ENCODE measurements around the gene SLC9A5.

Gene SLC9A5

DNA sequence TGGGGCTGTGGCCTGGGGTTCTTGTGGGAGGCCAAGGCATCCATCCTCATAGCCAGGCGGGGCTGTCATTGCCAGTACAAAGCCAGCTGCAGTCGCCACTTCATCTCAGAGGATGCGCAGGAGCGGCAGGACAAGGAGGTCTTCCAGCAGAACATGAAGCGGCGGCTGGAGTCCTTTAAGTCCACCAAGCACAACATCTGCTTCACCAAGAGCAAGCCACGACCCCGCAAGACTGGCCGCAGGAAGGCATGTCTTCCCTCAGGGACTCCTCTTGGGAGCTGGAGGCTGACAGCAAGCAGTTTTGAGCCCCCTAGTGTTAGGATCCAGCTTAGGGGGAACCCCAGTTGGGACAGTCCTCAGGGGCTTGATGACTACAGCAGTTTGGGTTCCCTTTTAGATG, 15.5 kb downstream of the SLC9A5 start:
- TF ChIP-seq, protein P1, sequence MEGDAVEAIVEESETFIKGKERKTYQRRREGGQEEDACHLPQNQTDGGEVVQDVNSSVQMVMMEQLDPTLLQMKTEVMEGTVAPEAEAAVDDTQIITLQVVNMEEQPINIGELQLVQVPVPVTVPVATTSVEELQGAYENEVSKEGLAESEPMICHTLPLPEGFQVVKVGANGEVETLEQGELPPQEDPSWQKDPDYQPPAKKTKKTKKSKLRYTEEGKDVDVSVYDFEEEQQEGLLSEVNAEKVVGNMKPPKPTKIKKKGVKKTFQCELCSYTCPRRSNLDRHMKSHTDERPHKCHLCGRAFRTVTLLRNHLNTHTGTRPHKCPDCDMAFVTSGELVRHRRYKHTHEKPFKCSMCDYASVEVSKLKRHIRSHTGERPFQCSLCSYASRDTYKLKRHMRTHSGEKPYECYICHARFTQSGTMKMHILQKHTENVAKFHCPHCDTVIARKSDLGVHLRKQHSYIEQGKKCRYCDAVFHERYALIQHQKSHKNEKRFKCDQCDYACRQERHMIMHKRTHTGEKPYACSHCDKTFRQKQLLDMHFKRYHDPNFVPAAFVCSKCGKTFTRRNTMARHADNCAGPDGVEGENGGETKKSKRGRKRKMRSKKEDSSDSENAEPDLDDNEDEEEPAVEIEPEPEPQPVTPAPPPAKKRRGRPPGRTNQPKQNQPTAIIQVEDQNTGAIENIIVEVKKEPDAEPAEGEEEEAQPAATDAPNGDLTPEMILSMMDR (IDR thresholded peaks at IDR 0.05; ENCODE audit: low read depth, low read length): peak; percentile 15; the same call in 1 of the 2 replicates
- TF ChIP-seq EZH2phosphoT487 (IDR thresholded peaks at IDR 0.05; ENCODE audit: low read depth): no peak
- no peak overlapping the region for H3K9ac ChIP-seq (ENCODE audit: low read length)
- H3K79me2 ChIP-seq (ENCODE audit: low read length): no peaks in the 10 kb centered on the region
- no peak overlapping the region for H2AFZ ChIP-seq (ENCODE audit: low read depth, low read length)
- no peaks in the 10 kb centered on the region for H4K20me1 ChIP-seq (ENCODE audit: insufficient read depth, low read length)
- H3K4me1 ChIP-seq (ENCODE audit: low read length): no peaks in the 10 kb centered on the region
- no peaks in the 10 kb centered on the region for H3K9me3 ChIP-seq (ENCODE audit: insufficient read depth, low read length)
- no peaks in the 10 kb centered on the region for H3K27me3 ChIP-seq (ENCODE audit: low read depth, low read length)
- H3K4me3 ChIP-seq (ENCODE audit: low read length): no peak overlapping the region
- no peak overlapping the region for H3K4me2 ChIP-seq (ENCODE audit: low read length)
- H3K36me3 ChIP-seq (replicated peaks; ENCODE audit: low read depth, low read length): no peaks in the 10 kb centered on the region
- no peak overlapping the region for H3K27ac ChIP-seq (ENCODE audit: low read length)

DNA sequence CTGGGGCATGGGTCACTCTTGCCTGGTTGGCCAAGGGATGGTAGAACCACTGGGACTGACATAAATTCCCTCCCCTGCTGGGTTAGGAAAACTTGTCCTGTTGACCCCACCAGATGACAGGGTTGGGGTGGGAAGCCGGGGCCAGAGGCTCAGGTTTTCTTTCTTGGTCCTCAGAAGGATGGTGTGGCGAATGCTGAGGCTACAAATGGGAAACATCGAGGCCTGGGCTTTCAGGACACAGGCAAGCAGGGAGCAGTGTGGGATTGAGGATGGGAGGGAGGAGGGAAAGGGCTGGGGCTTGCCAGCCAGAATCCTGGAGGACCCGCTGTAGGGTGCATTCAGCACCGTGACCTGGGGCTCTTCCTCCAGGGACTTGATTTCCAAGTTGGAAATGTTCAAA, 16.1 kb downstream of the SLC9A5 start:
- no peaks in the 10 kb centered on the region for H3K79me2 ChIP-seq (ENCODE audit: low read length)
- TF ChIP-seq, protein P1 (IDR thresholded peaks at IDR 0.05; ENCODE audit: low read depth, low read length): no peak
- TF ChIP-seq EZH2phosphoT487 (IDR thresholded peaks at IDR 0.05; ENCODE audit: low read depth): no peak
- H3K9me3 ChIP-seq (ENCODE audit: insufficient read depth, low read length): no peaks in the 10 kb centered on the region
- H3K4me2 ChIP-seq (ENCODE audit: low read length): no peak overlapping the region
- no peak overlapping the region for H2AFZ ChIP-seq (ENCODE audit: low read depth, low read length)
- H3K4me3 ChIP-seq (ENCODE audit: low read length): no peak overlapping the region
- no peak overlapping the region for H3K9ac ChIP-seq (ENCODE audit: low read length)
- H4K20me1 ChIP-seq (ENCODE audit: insufficient read depth, low read length): no peaks in the 10 kb centered on the region
- H3K4me1 ChIP-seq (ENCODE audit: low read length): no peaks in the 10 kb centered on the region
- no peaks in the 10 kb centered on the region for H3K36me3 ChIP-seq (replicated peaks; ENCODE audit: low read depth, low read length)
- no peaks in the 10 kb centered on the region for H3K27me3 ChIP-seq (ENCODE audit: low read depth, low read length)
- H3K27ac ChIP-seq (ENCODE audit: low read length): no peak overlapping the region

DNA sequence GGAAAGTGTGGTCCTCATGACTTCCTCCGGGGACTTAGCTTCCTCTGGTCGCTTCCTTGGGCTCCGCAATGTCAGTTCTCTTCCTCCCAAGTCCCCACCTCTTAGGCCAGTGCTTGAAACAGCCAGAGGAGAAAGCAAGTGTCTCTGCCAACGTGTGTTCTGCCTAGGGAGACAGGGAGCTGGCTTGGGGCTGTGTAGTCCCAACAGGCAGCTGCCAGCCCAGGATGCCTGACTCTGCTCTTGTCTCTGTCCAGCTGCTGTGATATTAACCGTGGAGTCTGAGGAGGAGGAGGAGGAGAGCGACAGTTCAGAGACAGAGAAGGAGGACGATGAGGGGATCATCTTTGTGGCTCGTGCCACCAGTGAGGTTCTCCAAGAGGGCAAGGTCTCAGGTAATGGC, 17.1 kb downstream of the SLC9A5 start:
- no peaks in the 10 kb centered on the region for H3K9me3 ChIP-seq (ENCODE audit: insufficient read depth, low read length)
- no peak overlapping the region for H3K4me3 ChIP-seq (ENCODE audit: low read length)
- no peak overlapping the region for H2AFZ ChIP-seq (ENCODE audit: low read depth, low read length)
- H3K4me1 ChIP-seq (ENCODE audit: low read length): no peaks in the 10 kb centered on the region
- no peaks in the 10 kb centered on the region for H3K79me2 ChIP-seq (ENCODE audit: low read length)
- no peak overlapping the region for H3K9ac ChIP-seq (ENCODE audit: low read length)
- TF ChIP-seq, protein P1 (IDR thresholded peaks at IDR 0.05; ENCODE audit: low read depth, low read length): no peak
- TF ChIP-seq EZH2phosphoT487 (IDR thresholded peaks at IDR 0.05; ENCODE audit: low read depth): no peak
- no peaks in the 10 kb centered on the region for H3K36me3 ChIP-seq (replicated peaks; ENCODE audit: low read depth, low read length)
- H3K4me2 ChIP-seq (ENCODE audit: low read length): no peak overlapping the region
- H4K20me1 ChIP-seq (ENCODE audit: insufficient read depth, low read length): no peaks in the 10 kb centered on the region
- H3K27me3 ChIP-seq (ENCODE audit: low read depth, low read length): no peaks in the 10 kb centered on the region
- H3K27ac ChIP-seq (ENCODE audit: low read length): no peak overlapping the region

DNA sequence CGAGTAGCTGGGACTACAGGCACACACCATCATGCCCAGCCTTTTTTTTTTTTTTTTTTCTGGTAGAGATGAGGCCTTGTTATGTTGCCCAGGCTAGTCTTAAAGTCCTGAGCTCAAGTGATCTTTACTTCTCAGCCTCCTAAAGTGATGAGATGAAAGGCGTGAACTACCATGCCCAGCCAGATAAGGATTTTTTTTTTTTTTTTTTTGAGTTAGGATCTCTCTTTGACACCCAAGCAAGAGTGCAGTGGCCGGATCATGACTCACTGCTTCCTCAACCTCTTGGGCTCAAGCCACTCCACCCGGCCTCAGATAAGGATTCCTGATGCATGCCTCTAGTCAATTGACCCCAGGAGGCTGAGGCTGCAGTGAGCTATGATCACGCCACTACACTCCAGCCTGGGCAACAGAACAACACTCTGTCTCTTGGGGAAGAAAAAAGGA, 19.4 kb downstream of the SLC9A5 start:
- Histone ChIP-seq H3K4me3 (ENCODE audit: low read length) (no peak overlapping the region), H3K27ac (ENCODE audit: low read length) (no peak overlapping the region), H2AFZ (ENCODE audit: low read depth, low read length) (no peak overlapping the region), H3K9ac (ENCODE audit: low read length) (no peak overlapping the region), H3K4me2 (ENCODE audit: low read length) (no peak overlapping the region), H3K4me1 (ENCODE audit: low read length) (no peaks in the 10 kb centered on the region), H3K36me3 (replicated peaks; ENCODE audit: low read depth, low read length) (no peaks in the 10 kb centered on the region), H3K27me3 (ENCODE audit: low read depth, low read length) (no peaks in the 10 kb centered on the region), H3K9me3 (ENCODE audit: insufficient read depth, low read length) (no peaks in the 10 kb centered on the region), H4K20me1 (ENCODE audit: insufficient read depth, low read length) (no peaks in the 10 kb centered on the region), H3K79me2 (ENCODE audit: low read length) (no peaks in the 10 kb centered on the region)
- TF ChIP-seq, protein P1 (IDR thresholded peaks at IDR 0.05; ENCODE audit: low read depth, low read length): no peak
- no peak for TF ChIP-seq EZH2phosphoT487 (IDR thresholded peaks at IDR 0.05; ENCODE audit: low read depth)
